Mesenchymal stem cell (in vitro differentiated cells and primary cell): ENCODE data around the gene AP4B1.

Source experiments
- DNase-seq: peaks from one replicate; pipeline ENCODE4 v3.0.0-alpha.2; 2013
- H2AFZ ChIP-seq: one replicate; pipeline ENCODE4 v1.6.1; 2013; ENCODE audit warnings: low read depth, mild to moderate bottlenecking, control low read depth, inconsistent platforms, low read length, moderate library complexity
- H2AK5ac ChIP-seq: 2 replicates; pipeline ENCODE4 v1.6.1; 2013; ENCODE audit warnings: low read length, moderate library complexity, mild to moderate bottlenecking, inconsistent platforms; ENCODE audit not compliant: severe bottlenecking
- H2BK120ac ChIP-seq: one replicate; pipeline ENCODE4 v1.6.1; 2013; ENCODE audit warnings: low read depth, mild to moderate bottlenecking, inconsistent platforms, low read length, moderate library complexity
- H2BK12ac ChIP-seq, 2 experiments: one replicate each; pipeline ENCODE4 v1.6.1; 2013; ENCODE audit warnings: inconsistent platforms in 2 of 2, low read length in 2 of 2, mild to moderate bottlenecking in 2 of 2, moderate library complexity in 2 of 2, control low read depth in 1 of 2
- H2BK15ac ChIP-seq: one replicate; pipeline ENCODE4 v1.6.1; 2013; ENCODE audit warnings: mild to moderate bottlenecking, low read depth, inconsistent platforms; ENCODE audit not compliant: poor library complexity, severe bottlenecking
- H2BK5ac ChIP-seq: 2 replicates; pipeline ENCODE4 v1.6.1; 2013; ENCODE audit warnings: low read depth, mild to moderate bottlenecking, low read length, control low read depth, inconsistent platforms; ENCODE audit not compliant: poor library complexity, severe bottlenecking
- H3K14ac ChIP-seq, 2 experiments: one replicate each; pipeline ENCODE4 v1.6.1; 2013; ENCODE audit warnings: inconsistent platforms in 2 of 2, low read length in 2 of 2, control low read depth in 1 of 2, mild to moderate bottlenecking in 1 of 2, moderate library complexity in 1 of 2
- H3K18ac ChIP-seq, 2 experiments: one replicate each; pipeline ENCODE4 v1.6.1; 2013; ENCODE audit warnings: inconsistent platforms in 2 of 2, low read length in 2 of 2, control low read depth in 1 of 2, low read depth in 1 of 2, mild to moderate bottlenecking in 1 of 2
- H3K23ac ChIP-seq, 2 experiments: one replicate each; pipeline ENCODE4 v1.6.1; 2013; ENCODE audit warnings: inconsistent platforms in 2 of 2, low read length in 2 of 2, mild to moderate bottlenecking in 2 of 2, moderate library complexity in 2 of 2, control low read depth in 1 of 2
- H3K27ac ChIP-seq: 2 replicates; pipeline ENCODE4 v1.5.1; 2013; ENCODE audit warnings: mild to moderate bottlenecking, moderate library complexity, low read length, control low read depth, inconsistent platforms; ENCODE audit not compliant: poor library complexity, severe bottlenecking
- H3K27me3 ChIP-seq, 2 experiments: 2 replicates each; pipeline versions ENCODE4 v1.6.1 to v1.7.0; 2013; ENCODE audit warnings: low read length in 2 of 2, mild to moderate bottlenecking in 2 of 2, moderate library complexity in 2 of 2, control low read depth in 1 of 2, inconsistent platforms in 1 of 2; ENCODE audit not compliant: control insufficient read depth in 1 of 2, insufficient read depth in 1 of 2
- H3K36me3 ChIP-seq, 2 experiments: 2 replicates each; pipeline versions ENCODE4 v1.6.1 to v1.7.0; 2013; ENCODE audit warnings: low read length in 2 of 2, control low read depth in 1 of 2, inconsistent platforms in 1 of 2, low read depth in 1 of 2, mild to moderate bottlenecking in 1 of 2; ENCODE audit not compliant: insufficient read depth in 2 of 2, control insufficient read depth in 1 of 2
- H3K4ac ChIP-seq, 2 experiments: one replicate each; pipeline ENCODE4 v1.6.1; 2013; ENCODE audit warnings: inconsistent platforms in 2 of 2, low read length in 2 of 2, mild to moderate bottlenecking in 2 of 2, moderate library complexity in 2 of 2, control low read depth in 1 of 2, low read depth in 1 of 2
- H3K4me1 ChIP-seq: 2 replicates; pipeline ENCODE4 v1.6.1; 2013; ENCODE audit warnings: low read depth, low read length, control low read depth; ENCODE audit not compliant: control insufficient read depth, insufficient read depth
- H3K4me2 ChIP-seq: 2 replicates; pipeline ENCODE4 v1.6.1; 2013; ENCODE audit warnings: low read length, mild to moderate bottlenecking, inconsistent platforms; ENCODE audit not compliant: poor library complexity, severe bottlenecking
- H3K4me3 ChIP-seq, 2 experiments: 2 replicates each; pipeline versions ENCODE4 v1.5.1 to v1.7.0; 2013; ENCODE audit warnings: low read length in 2 of 2, mild to moderate bottlenecking in 2 of 2, control low read depth in 1 of 2, low read depth in 1 of 2; ENCODE audit not compliant: insufficient read depth in 1 of 2
- H3K79me1 ChIP-seq: replicated peaks from 2 replicates; pipeline ENCODE4 v1.6.1; 2013; ENCODE audit warnings: mild to moderate bottlenecking, control low read depth, low read length, inconsistent platforms; ENCODE audit not compliant: poor library complexity, severe bottlenecking
- H3K9ac ChIP-seq: 2 replicates; pipeline ENCODE4 v1.7.0; 2013; ENCODE audit warnings: mild to moderate bottlenecking, low read length, moderate library complexity
- H3K9me3 ChIP-seq: 2 replicates; pipeline ENCODE4 v1.7.0; 2013; ENCODE audit warnings: mild to moderate bottlenecking, low read length; ENCODE audit not compliant: control insufficient read depth
- H4K8ac ChIP-seq: one replicate; pipeline ENCODE4 v1.6.1; 2013; ENCODE audit warnings: inconsistent platforms, mild to moderate bottlenecking, low read length, moderate library complexity
- H4K91ac ChIP-seq: one replicate; pipeline ENCODE4 v1.6.1; 2013; ENCODE audit warnings: mild to moderate bottlenecking, low read length, inconsistent platforms
- WGBS: methylation state at CpG from one replicate; pipeline ENCODE4 v1.1.7; 2013; ENCODE audit warnings: mixed read lengths; 5-methylcytosine and 5-hydroxymethylcytosine counted together

The AP4B1 gene

DNA sequence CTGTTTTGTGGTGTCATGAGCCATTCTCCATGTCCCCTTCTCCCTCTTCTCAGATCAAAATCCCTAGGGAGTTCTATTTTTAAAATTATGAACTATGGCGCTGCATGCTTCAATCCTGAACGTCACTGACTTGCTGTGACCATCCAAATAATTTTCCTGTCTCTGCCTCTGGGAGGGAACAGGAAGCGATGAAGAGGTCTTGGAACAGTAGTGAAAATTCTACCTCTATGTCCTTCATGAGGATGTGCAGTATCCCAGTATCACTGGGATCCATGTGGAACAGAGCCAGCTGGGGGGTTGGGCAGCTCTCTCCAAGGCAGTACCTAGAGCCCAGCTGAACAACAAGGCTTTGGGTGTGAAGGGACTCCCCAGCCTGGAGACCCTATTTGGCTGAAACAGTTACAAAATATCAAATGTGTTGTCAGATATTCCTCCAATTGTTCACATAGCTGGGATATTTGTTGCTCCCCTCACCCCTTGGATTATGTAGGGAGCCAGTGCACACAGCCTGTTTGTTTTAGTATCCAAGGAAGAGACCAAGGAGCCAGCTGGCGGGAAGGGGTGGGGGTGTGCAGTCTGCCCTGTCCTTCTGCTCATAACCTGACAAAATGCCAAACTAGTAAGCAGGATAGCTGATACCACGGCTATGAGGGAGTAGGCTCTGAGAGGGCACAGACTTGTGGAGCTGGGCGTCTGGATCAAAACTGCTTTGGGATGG lies 8.2 kb upstream of the AP4B1 start:
- Histone ChIP-seq H3K4ac (no peak overlapping the region), H3K4me2 (no peak overlapping the region)

DNA sequence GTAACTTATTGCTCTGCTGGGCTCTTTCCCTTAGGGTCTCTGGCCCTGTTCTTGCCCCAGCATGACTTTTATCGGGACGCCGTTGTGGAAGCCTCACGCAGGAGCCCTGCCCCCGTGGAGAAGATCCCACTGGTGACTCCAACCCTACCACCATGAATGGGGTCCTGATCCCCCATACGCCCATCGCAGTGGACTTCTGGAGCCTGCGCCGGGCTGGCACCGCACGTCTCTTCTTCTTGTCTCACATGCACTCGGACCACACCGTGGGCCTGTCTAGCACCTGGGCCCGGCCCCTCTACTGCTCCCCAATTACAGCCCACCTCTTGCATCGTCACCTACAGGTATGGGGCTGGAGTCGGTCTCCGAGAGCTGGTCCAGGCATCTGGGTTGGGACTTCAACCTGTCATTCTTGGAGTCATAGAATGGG lies 849 bp upstream of the AP4B1 start:
- Histone ChIP-seq H2BK12ac (no peak overlapping the region), H3K9me3 (no peaks in the 10 kb centered on the region), H3K4me1 (peaks cover 6% of the 10 kb centered on the region), H3K79me1 (peaks cover 24% of the 10 kb centered on the region), H2AFZ (peak overlapping the region; percentile 79), H2BK15ac (no peak overlapping the region), H2BK120ac (no peak overlapping the region), H3K23ac (no peak overlapping the region), H4K8ac (peak overlapping the region; percentile 4), H3K27ac (peak overlapping the region; percentile 67), H3K14ac (peak overlapping the region; percentile 68 to 80), H3K4me3 (peak overlapping the region; percentile 68 to 97), H3K18ac (peak overlapping the region; percentile 7 to 40), H4K91ac (peak overlapping the region; percentile 58), H2AK5ac (no peak overlapping the region), H3K9ac (peak overlapping the region; percentile 97), H3K27me3 (no peaks in the 10 kb centered on the region), H3K36me3 (peaks cover 10 to 42% of the 10 kb centered on the region in 2 experiments), H3K4ac (peak overlapping the region in 1 of 2 experiments; percentile 29), H2BK5ac (no peak overlapping the region), H3K4me2 (peak overlapping the region; percentile 67)
- under 1% methylated on average over 16 of the region's 17 CpGs for WGBS
- DNase-seq = no peak

More for the DNA sequence above, 8.2 kb upstream of the AP4B1 start:
- H3K9me3 ChIP-seq = no peaks in the 10 kb centered on the region
- H3K9ac ChIP-seq = no peak overlapping the region
- peaks cover 16% of the 10 kb centered on the region for H3K79me1 ChIP-seq
- H3K27me3 ChIP-seq = no peaks in the 10 kb centered on the region
- H2BK120ac ChIP-seq = no peak overlapping the region
- WGBS = 85% methylated on average over 6 of the region's 6 CpGs
- H3K14ac ChIP-seq = no peak overlapping the region
- H2BK12ac ChIP-seq = no peak overlapping the region
- peak overlapping the region; percentile 86 for H2BK5ac ChIP-seq
- no peak overlapping the region for H3K23ac ChIP-seq
- peak overlapping the region; percentile 75 for H3K27ac ChIP-seq
- H2BK15ac ChIP-seq = peak overlapping the region; percentile 40
- H3K4me3 ChIP-seq = no peak overlapping the region
- peak; percentile 59 for DNase-seq
- H3K36me3 ChIP-seq = peaks cover 22 to 41% of the 10 kb centered on the region in 2 experiments
- H4K8ac ChIP-seq = no peak overlapping the region
- no peak overlapping the region for H2AFZ ChIP-seq
- peaks cover 6% of the 10 kb centered on the region for H3K4me1 ChIP-seq
- H3K18ac ChIP-seq = no peak overlapping the region
- no peak overlapping the region for H4K91ac ChIP-seq
- H2AK5ac ChIP-seq = no peak overlapping the region

DNA sequence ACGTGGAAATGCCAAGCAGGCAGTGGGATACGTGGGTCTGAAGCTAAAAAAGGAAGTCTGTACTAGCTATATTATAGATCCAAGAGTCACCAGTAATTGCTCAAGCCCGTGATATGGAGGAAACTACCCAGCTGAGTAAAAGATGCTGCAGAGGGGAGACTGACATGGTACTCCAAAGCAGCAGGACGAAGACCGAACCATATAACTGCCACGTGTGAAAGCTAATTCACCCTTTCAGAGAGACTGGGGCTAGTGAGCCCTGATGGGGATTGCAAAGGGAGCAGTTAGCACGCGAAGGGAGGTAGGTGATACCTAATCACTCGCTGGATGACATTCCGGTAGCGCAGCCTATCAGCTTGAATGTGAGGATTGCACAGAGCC lies 316 bp downstream of the AP4B1 start:
- no peaks in the 10 kb centered on the region for H3K9me3 ChIP-seq
- 6% methylated on average over 9 of the region's 11 CpGs for WGBS
- H2BK15ac ChIP-seq = no peak overlapping the region
- peak overlapping the region; percentile 78 to 97 for H3K4me3 ChIP-seq
- H4K91ac ChIP-seq = peak overlapping the region; percentile 82
- peak overlapping the region; percentile 90 to 95 for H3K18ac ChIP-seq
- peak overlapping the region in 1 of 2 experiments; percentile 67 for H3K23ac ChIP-seq
- peaks cover 17 to 45% of the 10 kb centered on the region in 2 experiments for H3K36me3 ChIP-seq
- H3K4me1 ChIP-seq = peaks cover 6% of the 10 kb centered on the region
- no peak overlapping the region for H2BK120ac ChIP-seq
- peak overlapping the region; percentile 97 for H3K27ac ChIP-seq
- peak overlapping the region in 1 of 2 experiments; percentile 66 for H2BK12ac ChIP-seq
- H3K9ac ChIP-seq = peak overlapping the region; percentile 97
- H3K27me3 ChIP-seq = no peaks in the 10 kb centered on the region
- peak overlapping the region; percentile 22 for H2AK5ac ChIP-seq
- H3K14ac ChIP-seq = peak overlapping the region in 1 of 2 experiments; percentile 98
- DNase-seq = no peak
- H3K4me2 ChIP-seq = peak overlapping the region; percentile 86
- peaks cover 27% of the 10 kb centered on the region for H3K79me1 ChIP-seq
- H4K8ac ChIP-seq = peak overlapping the region; percentile 87
- peak overlapping the region; percentile 59 for H2BK5ac ChIP-seq
- H3K4ac ChIP-seq = peak overlapping the region in 1 of 2 experiments; percentile 89
- H2AFZ ChIP-seq = peak overlapping the region; percentile 79

DNA sequence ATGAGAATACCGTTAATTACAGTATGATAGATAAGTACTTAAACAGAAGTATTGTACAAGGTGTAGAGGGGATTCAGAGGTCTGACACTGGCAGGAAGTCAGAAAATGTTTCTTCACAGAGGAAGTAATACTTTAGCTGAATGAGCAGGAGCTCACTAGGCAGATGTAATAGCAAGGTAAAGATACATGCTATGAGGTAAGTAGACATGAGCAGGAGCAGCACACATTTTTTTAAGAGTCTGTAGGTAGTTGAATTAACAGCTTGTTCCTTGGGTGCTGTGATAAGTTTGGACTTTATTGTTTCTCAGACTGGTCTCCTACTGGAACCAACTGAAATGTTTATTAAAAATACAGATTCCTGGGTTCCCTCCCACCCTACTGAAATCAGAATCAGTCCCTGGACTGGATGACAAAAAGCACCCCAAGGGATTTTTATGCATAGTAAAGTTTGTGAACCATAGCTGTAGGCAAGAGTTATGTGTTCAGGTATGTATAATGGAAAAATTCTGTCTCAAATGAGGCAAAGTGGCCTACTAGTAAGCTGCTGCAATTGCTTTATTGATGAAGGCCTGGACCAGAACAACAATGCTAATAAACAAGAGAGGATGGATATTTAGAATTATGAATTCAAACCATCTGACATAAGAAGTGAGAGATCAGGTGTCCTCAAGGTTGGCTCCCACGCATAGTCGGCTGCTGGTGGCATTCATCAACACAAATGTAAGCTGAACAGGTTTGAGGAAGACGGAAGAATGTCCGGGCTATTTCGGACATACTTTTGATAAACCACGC lies 902 bp downstream of the AP4B1 start:
- Histone ChIP-seq H3K23ac (no peak overlapping the region), H2BK5ac (no peak overlapping the region), H3K4me3 (peak overlapping the region; percentile 78 to 97), H2AFZ (peak overlapping the region; percentile 79), H3K4me2 (peak overlapping the region; percentile 86), H2BK12ac (no peak overlapping the region), H3K18ac (no peak overlapping the region), H3K36me3 (peaks cover 15 to 43% of the 10 kb centered on the region in 2 experiments), H4K91ac (no peak overlapping the region), H3K4ac (peak overlapping the region in 1 of 2 experiments; percentile 89), H3K27me3 (no peaks in the 10 kb centered on the region), H2AK5ac (no peak overlapping the region), H4K8ac (no peak overlapping the region), H3K14ac (no peak overlapping the region), H2BK15ac (no peak overlapping the region), H3K27ac (peak overlapping the region; percentile 97), H3K4me1 (peaks cover 6% of the 10 kb centered on the region), H3K9ac (peak overlapping the region; percentile 97), H2BK120ac (no peak overlapping the region), H3K79me1 (peaks cover 30% of the 10 kb centered on the region), H3K9me3 (no peaks in the 10 kb centered on the region)
- WGBS = 75% methylated on average over 6 of the region's 7 CpGs
- DNase-seq = no peak
